Measurements from ENCODE around the gene ZPBP2. TPM values are rescaled to one million over a fixed set of nuclear protein-coding genes. Genes with fewer than 3 reads are reported as not detected.
"Not testable (repeated sequence)": the region's sequence is repeated elsewhere in the genome, so short reads cannot be mapped to it uniquely, and the experiment has no call there.

The ZPBP2 gene
- total RNA-seq, 2 experiments from 2014 or later = 0.19 TPM; not detected in 1

- ATAC-seq = no peak
- Mint-ChIP-seq H3K27me3 (no peaks in the 10 kb centered on the region), H3K36me3 (peaks cover 75% of the 10 kb centered on the region), H3K4me1 (peaks cover 24% of the 10 kb centered on the region), H3K9me3 (ENCODE audit: low read depth) (peaks cover 18% of the 10 kb centered on the region), H3K27ac (no peak overlapping the region), H3K4me3 (no peak overlapping the region)
- DNase-seq = no peak
- CTCF ChIA-PET = no interaction called here
Measured at GRCh38 chr17:39838057-39838456, 29.9 kb upstream of the ZPBP2 start.

DNA sequence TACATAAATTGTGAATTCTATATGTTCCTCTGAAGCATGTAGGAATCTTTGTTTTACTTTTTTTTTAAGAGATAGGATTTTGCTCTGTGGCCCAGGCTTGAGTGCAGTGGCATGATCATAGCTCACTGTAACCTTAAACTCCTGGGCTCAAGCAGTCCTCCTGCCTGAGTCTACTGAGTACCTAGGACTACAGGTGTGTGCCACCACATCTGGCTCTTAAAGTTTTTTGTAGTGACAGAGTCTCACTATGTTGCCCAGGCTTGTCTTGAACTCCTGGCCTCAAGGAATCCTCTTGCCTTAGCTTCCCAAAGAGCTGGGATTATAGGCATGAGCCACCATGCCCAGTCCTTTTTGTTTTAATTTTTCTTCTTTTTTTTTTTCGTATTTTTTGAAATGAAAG, 29.2 kb upstream of the ZPBP2 start:
- DNase-seq = no peak
- peaks cover 72% of the 10 kb centered on the region for H3K36me3 Mint-ChIP-seq
- no peaks in the 10 kb centered on the region for H3K27me3 Mint-ChIP-seq
- no peak overlapping the region for H3K4me3 Mint-ChIP-seq
- no peak for ATAC-seq
- peaks cover 18% of the 10 kb centered on the region for H3K9me3 Mint-ChIP-seq (ENCODE audit: low read depth)
- H3K4me1 Mint-ChIP-seq = peaks cover 28% of the 10 kb centered on the region
- CTCF ChIA-PET = no interaction called here
- H3K27ac Mint-ChIP-seq = no peak overlapping the region

DNA sequence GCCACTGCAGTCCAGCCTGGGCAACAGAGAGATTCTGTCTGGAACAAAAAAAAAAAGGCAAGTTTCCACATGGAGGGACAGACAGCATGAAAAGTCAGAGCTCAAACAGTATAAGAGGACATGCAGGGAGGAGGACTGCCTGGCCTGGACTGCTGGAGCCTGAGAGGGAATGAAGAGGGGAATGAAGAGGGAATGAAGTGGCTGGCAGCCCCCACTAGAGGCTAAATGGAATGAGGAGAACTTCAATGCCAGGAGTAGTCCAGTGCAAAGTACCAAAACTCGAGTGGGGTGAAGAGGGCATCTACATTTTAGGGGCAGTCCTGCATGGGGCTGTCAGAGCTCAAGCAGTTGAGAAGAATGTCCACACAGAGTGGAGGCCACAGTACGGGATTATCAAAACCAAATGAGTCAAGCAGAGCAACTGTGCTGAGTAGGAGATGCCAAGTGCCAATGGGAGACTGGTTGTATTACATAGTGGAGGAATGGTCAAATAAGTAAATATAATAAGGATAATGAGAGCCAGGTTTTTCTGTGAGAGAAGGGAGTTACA, 26.8 kb upstream of the ZPBP2 start:
- H3K4me3 Mint-ChIP-seq = no peak overlapping the region
- H3K36me3 Mint-ChIP-seq = peaks cover 51% of the 10 kb centered on the region

GRCh38 chr17:39845052-39845846, 22.8 kb upstream of the ZPBP2 start:
- Mint-ChIP-seq H3K27ac (peak overlapping the region; percentile 65), H3K4me3 (no peak overlapping the region), H3K9me3 (ENCODE audit: low read depth) (no peaks in the 10 kb centered on the region), H3K36me3 (peaks cover 27% of the 10 kb centered on the region), H3K27me3 (no peaks in the 10 kb centered on the region), H3K4me1 (peaks cover 64% of the 10 kb centered on the region)
- CTCF ChIA-PET = interaction anchor here (0.9 to 2.5 kb wide), 7 partner anchors 10 to 223 kb away, joined by 3 to 8 read pairs (median 4); no protein-coding TSS in a partner anchor
- DNase-seq = no peak
- ATAC-seq = no peak

More for the DNA sequence above, 26.8 kb upstream of the ZPBP2 start:
- Mint-ChIP-seq H3K4me1 (peaks cover 38% of the 10 kb centered on the region), H3K9me3 (ENCODE audit: low read depth) (peaks cover 16% of the 10 kb centered on the region), H3K27ac (no peak overlapping the region), H3K27me3 (no peaks in the 10 kb centered on the region)
- CTCF ChIA-PET = interaction anchor here (0.6 kb wide), 1 partner anchor 350 kb away, joined by 3 read pairs; no protein-coding TSS in a partner anchor
- DNase-seq = no peak
- no peak for ATAC-seq

DNA sequence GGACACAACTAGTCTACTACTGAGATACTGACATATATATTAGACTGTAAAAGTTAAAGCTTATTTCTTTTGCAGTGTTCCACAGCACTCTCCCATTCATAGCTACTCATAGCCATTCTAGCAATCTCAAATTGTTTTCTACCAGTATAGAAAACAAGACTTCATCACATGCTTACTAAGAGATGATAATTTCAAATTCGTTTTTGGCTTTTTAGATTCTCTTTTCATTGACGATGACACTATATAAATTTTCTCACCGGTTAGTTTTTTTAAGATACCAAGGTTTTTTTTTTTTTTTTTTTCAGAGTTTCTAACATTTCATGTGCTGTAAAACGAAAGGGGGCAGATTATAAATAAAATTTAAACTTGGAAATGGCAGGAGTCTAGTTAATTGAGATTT, 21.8 kb upstream of the ZPBP2 start:
- H3K4me1 Mint-ChIP-seq = peaks cover 64% of the 10 kb centered on the region
- no peaks in the 10 kb centered on the region for H3K27me3 Mint-ChIP-seq
- H3K36me3 Mint-ChIP-seq = peaks cover 23% of the 10 kb centered on the region
- CTCF ChIA-PET = interaction anchor here (0.6 to 2.2 kb wide), 6 partner anchors 11 to 224 kb away, joined by 4 to 8 read pairs (median 4); partner anchors contain the start of gene IKZF3
- DNase-seq (no peak), ATAC-seq (no peak)
- no peak overlapping the region for H3K4me3 Mint-ChIP-seq
- H3K9me3 Mint-ChIP-seq (ENCODE audit: low read depth) = no peaks in the 10 kb centered on the region
- H3K27ac Mint-ChIP-seq = peak overlapping the region; percentile 49

GRCh38 chr17:39848600-39848999, 19.4 kb upstream of the ZPBP2 start:
- Mint-ChIP-seq H3K4me3 (no peak overlapping the region), H3K9me3 (ENCODE audit: low read depth) (no peaks in the 10 kb centered on the region), H3K27ac (peak overlapping the region; percentile 72), H3K4me1 (peaks cover 69% of the 10 kb centered on the region), H3K27me3 (no peaks in the 10 kb centered on the region), H3K36me3 (peaks cover 15% of the 10 kb centered on the region)
- DNase-seq (no peak), ATAC-seq (peak; percentile 48)
- CTCF ChIA-PET = interaction anchor here (0.7 to 1.2 kb wide), 3 partner anchors 14 to 228 kb away, joined by 3 to 4 read pairs (median 3); partner anchors contain the start of gene IKZF3

- H3K27me3 Mint-ChIP-seq, ATAC-seq: not testable (repeated sequence)
Measured at GRCh38 chr17:39850186-39850585, 17.8 kb upstream of the ZPBP2 start.

DNA sequence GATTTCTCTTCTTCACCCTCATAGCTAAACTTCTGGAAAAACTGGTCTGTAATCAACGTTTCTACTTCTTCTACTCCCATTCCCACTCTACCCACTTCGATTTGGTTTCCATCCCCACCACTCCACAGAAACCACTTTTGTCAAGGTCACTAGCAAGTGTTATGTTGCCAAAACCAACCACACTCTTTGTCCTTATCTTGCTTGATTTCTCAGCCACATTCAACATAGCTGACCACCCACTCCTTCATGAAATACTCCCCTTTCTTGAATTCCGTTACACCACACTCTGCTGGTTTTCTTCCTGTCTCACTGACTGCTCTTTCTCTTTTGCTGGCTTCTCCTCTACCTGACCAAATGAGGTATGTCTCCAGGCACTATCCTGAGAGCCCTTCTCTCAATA, 15.8 kb upstream of the ZPBP2 start:
- DNase-seq (no peak), ATAC-seq (peak; percentile 54)
- Mint-ChIP-seq H3K4me3 (peak overlapping the region; percentile 63), H3K27me3 (no peaks in the 10 kb centered on the region), H3K27ac (peak overlapping the region; percentile 78), H3K9me3 (ENCODE audit: low read depth) (no peaks in the 10 kb centered on the region), H3K36me3 (peaks cover 28% of the 10 kb centered on the region), H3K4me1 (peaks cover 62% of the 10 kb centered on the region)
- CTCF ChIA-PET = interaction anchor here (1.0 to 1.2 kb wide), 5 partner anchors 9 to 231 kb away, joined by 3 to 7 read pairs (median 3); no protein-coding TSS in a partner anchor

More at GRCh38 chr17:39850186-39850585, 17.8 kb upstream of the ZPBP2 start:
- H3K4me3 Mint-ChIP-seq; H3K9me3 Mint-ChIP-seq (ENCODE audit: low read depth); DNase-seq; CTCF ChIA-PET; H3K27ac Mint-ChIP-seq: not testable (repeated sequence)
- Mint-ChIP-seq H3K36me3 (peaks cover 25% of the 10 kb centered on the region), H3K4me1 (peaks cover 67% of the 10 kb centered on the region)

DNA sequence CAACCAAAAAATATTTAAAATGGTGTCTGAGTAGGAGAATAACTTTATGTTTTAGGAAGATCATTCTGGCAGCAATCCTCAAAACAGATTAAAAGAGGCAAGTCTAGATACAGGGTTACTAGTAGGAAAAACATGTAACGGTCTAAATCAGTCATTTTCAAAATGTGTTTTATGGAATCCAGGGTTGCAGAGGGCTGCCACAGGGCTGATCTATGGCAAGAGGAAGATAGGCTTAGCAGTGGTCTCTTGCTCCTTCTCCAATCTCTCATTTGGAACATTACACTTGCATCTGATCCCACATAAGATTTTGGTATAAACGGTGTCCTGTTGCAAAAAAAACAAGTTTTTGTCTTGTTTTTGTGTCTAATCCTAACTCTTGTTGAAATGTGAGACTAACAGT, 13.1 kb upstream of the ZPBP2 start:
- no peak for ATAC-seq
- CTCF ChIA-PET = interaction anchor here (1.4 kb wide), 1 partner anchor 124 kb away, joined by 3 read pairs; the partner anchor contains the start of gene MIEN1
- Mint-ChIP-seq H3K4me1 (peaks cover 57% of the 10 kb centered on the region), H3K27ac (peak overlapping the region; percentile 34), H3K4me3 (no peak overlapping the region), H3K36me3 (peaks cover 26% of the 10 kb centered on the region), H3K27me3 (no peaks in the 10 kb centered on the region), H3K9me3 (ENCODE audit: low read depth) (no peaks in the 10 kb centered on the region)
- no peak for DNase-seq

DNA sequence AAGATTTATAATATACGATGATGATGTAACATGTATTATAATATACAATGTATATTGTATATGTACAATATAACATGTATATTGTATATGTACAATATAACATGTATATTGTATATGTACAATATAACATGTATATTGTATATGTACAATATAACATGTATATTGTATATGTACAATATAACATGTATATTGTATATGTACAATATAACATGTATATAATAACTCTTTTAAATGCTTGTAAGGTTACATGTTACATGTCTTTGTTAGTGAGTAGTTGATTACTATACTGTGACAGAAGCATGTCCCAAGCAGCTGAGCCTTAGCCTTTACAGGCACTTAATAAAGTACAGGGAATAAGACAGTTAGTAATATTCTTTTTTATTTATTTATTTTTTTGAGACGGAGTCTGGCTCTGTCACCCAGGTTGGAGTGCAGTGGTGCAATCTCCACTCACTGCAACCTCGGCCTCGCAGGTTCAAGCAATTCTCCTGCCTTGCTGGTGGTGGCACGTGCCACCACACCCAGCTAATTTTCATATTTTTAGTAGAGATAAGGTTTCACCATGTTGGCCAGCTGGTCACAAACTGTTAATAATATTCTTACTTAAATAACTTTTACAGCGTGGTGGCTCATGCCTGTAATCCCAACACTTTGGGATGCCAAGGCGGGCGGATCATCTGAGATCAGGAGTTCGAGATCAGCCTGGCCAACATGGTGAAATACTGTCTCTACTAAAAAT, 11.9 kb upstream of the ZPBP2 start:
- Mint-ChIP-seq H3K36me3 (peaks cover 26% of the 10 kb centered on the region), H3K4me1 (peaks cover 61% of the 10 kb centered on the region)
- H3K27ac Mint-ChIP-seq; H3K9me3 Mint-ChIP-seq (ENCODE audit: low read depth); ATAC-seq; H3K4me3 Mint-ChIP-seq; H3K27me3 Mint-ChIP-seq; DNase-seq: not testable (repeated sequence)
- CTCF ChIA-PET = interaction anchor here (0.6 kb wide), 1 partner anchor 82 kb away, joined by 4 read pairs; no protein-coding TSS in a partner anchor

DNA sequence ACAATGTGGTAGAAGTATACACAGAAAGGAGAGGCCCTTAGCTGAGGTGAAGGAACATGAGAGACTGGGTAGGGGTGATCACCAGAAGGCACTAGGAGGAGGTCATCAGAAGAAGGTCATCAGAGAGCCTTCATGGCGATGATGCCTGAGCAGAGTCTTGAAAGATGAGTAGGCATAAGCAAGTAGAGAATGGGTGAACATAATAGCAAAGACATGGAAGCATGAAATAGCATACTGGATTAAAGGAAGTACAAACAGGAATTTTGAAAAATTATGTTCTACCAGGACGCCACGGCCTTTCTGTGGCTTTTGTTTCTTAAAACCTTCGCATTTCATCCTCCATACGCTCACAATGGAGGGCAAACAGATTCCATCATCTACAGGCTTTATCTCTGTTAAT, 6.8 kb upstream of the ZPBP2 start:
- H3K4me1 Mint-ChIP-seq = peaks cover 45% of the 10 kb centered on the region
- H3K27ac Mint-ChIP-seq = peak overlapping the region; percentile 94
- peaks cover 19% of the 10 kb centered on the region for H3K36me3 Mint-ChIP-seq
- peak overlapping the region; percentile 81 for H3K4me3 Mint-ChIP-seq
- CTCF ChIA-PET = interaction anchor here (1.2 to 3.4 kb wide), 14 partner anchors 9 to 240 kb away, joined by 3 to 16 read pairs (median 6); partner anchors contain the start of genes MIEN1 and PSMD3
- H3K27me3 Mint-ChIP-seq = no peaks in the 10 kb centered on the region
- DNase-seq = no peak
- peak; percentile 32 for ATAC-seq
- no peaks in the 10 kb centered on the region for H3K9me3 Mint-ChIP-seq (ENCODE audit: low read depth)

DNA sequence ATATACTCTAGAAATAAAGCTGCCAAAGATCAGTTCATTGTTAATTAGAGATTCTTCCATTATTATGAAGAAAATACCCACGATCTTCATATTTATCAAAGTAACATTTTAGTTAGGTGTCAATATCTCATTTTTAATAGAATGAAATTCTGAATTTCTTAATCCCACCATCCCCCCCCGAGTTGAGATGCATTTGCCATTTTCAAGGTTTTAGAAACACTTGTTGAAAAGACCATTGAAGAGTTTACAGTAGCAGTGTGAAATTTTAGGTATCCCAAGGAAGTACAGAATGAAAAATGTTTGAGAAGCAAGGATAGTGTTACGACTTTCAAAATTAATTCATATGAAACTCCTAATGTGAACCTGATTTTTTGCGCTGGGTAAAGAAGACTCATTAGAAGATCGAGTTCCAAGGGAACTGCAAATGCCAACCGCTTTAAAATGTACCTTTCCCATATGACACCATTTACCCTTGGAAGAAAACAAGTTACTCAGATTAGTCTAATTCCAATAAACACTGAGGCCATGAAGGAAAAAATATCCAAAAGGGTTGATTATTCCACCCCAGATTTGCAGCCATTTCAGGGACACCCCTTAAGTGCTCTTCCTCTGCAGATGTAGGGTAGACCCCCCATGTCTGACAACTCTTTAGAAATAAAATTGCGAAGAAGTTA, 4.6 kb upstream of the ZPBP2 start:
- DNase-seq (no peak), ATAC-seq (peak; percentile 6)
- Mint-ChIP-seq H3K9me3 (ENCODE audit: low read depth) (no peaks in the 10 kb centered on the region), H3K4me3 (peak overlapping the region; percentile 81), H3K27ac (peak overlapping the region; percentile 94), H3K36me3 (peaks cover 17% of the 10 kb centered on the region), H3K4me1 (peaks cover 55% of the 10 kb centered on the region), H3K27me3 (no peaks in the 10 kb centered on the region)
- CTCF ChIA-PET = interaction anchor here (0.8 to 3.5 kb wide), 13 partner anchors 10 to 188 kb away, joined by 3 to 18 read pairs (median 4); partner anchors contain the start of genes MIEN1 and PSMD3

Data from activated CD8-positive, alpha-beta memory T cell treated with anti-CD3 and anti-CD28 coated beads, Interleukin-2, amount 10 ng/mL, durations not matched to agents 7 days and 5 days (primary cell).